Measurements from ENCODE around the gene TRAF3.

GRCh38 chr14:102813691-102814090, 36.4 kb downstream of the TRAF3 start:
- TF ChIP-seq CTCF (IDR thresholded peaks at IDR 0.05; ENCODE audit: insufficient read depth, low read length) (no peak), GABPA (IDR thresholded peaks at IDR 0.05; ENCODE audit: low read depth) (no peak)

Measured in HL-60 (cell line).